Activated naive CD8-positive, alpha-beta T cell treated with anti-CD3 and anti-CD28 coated beads for 36 hours (primary cell): ENCODE data around the gene AMH. TPM values are rescaled to one million over a fixed set of nuclear protein-coding genes. Genes with fewer than 3 reads are reported as not detected.
"Not testable (repeated sequence)": the region's sequence is repeated elsewhere in the genome, so short reads cannot be mapped to it uniquely, and the experiment has no call there.

Source experiments
- DNase-seq: peaks from one replicate; pipeline ENCODE4 v3.0.0; 2021
- H3K27ac Mint-ChIP-seq: one replicate; pipeline ENCODE4 v1.8.0; 2022; ENCODE audit warnings: mild to moderate bottlenecking, moderate library complexity, mixed read lengths
- H3K27me3 Mint-ChIP-seq: one replicate; pipeline ENCODE4 v1.8.0; 2022; ENCODE audit warnings: mild to moderate bottlenecking, mixed read lengths
- H3K36me3 Mint-ChIP-seq: one replicate; pipeline ENCODE4 v1.8.0; 2021; ENCODE audit warnings: mild to moderate bottlenecking, mixed read lengths
- H3K4me1 Mint-ChIP-seq: one replicate; pipeline ENCODE4 v1.8.0; 2021; ENCODE audit warnings: mixed read lengths
- H3K4me3 Mint-ChIP-seq: one replicate; pipeline ENCODE4 v1.8.0; 2022; ENCODE audit warnings: mild to moderate bottlenecking, moderate library complexity, mixed read lengths
- H3K9me3 Mint-ChIP-seq: one replicate; pipeline ENCODE4 v1.8.0; 2022; ENCODE audit warnings: mixed read lengths
- total RNA-seq, 2 experiments: library from RNA; stranded (reverse); gene quantifications; one replicate each; pipeline ENCODE4 v1.2.3, GENCODE V29; 2021

Gene AMH
- total RNA-seq = 1 to 10 TPM; 7.4 to 10.0 TPM

GRCh38 chr19:2249010-2249866 is at the start of gene AMH:
Gene AMH, plus strand, starts transcription at chr19:2249323. Its CDS starts 10 bp downstream, at chr19:2249333.
- peaks cover 13% of the 10 kb centered on the region for H3K27me3 Mint-ChIP-seq
- H3K27ac Mint-ChIP-seq = no peak within 1 kb of the TSS
- H3K4me1 Mint-ChIP-seq = peaks cover 2% of the 10 kb centered on the region
- H3K9me3 Mint-ChIP-seq = no peaks in the 10 kb centered on the region
- H3K36me3 Mint-ChIP-seq = peaks cover 8% of the 10 kb centered on the region
- DNase-seq = no peak
- H3K4me3 Mint-ChIP-seq = no peak within 1 kb of the TSS

GRCh38 chr19:2199861-2200623 is 49.1 kb upstream of the AMH start:
- Mint-ChIP-seq H3K4me3 (no peak overlapping the region), H3K9me3 (no peaks in the 10 kb centered on the region), H3K27me3 (no peaks in the 10 kb centered on the region), H3K36me3 (peaks cover 5% of the 10 kb centered on the region), H3K4me1 (no peaks in the 10 kb centered on the region), H3K27ac (no peak overlapping the region)
- DNase-seq = no peak

- not testable (repeated sequence) for H3K36me3 Mint-ChIP-seq, H3K4me3 Mint-ChIP-seq, H3K27ac Mint-ChIP-seq, H3K4me1 Mint-ChIP-seq, H3K9me3 Mint-ChIP-seq, H3K27me3 Mint-ChIP-seq, DNase-seq
Observed at GRCh38 chr19:2200624-2201294, 48.4 kb upstream of the AMH start.

- Mint-ChIP-seq H3K4me3 (no peak overlapping the region), H3K9me3 (no peaks in the 10 kb centered on the region), H3K36me3 (peaks cover 6% of the 10 kb centered on the region), H3K27ac (peak overlapping the region; percentile 42), H3K27me3 (no peaks in the 10 kb centered on the region), H3K4me1 (no peaks in the 10 kb centered on the region)
- no peak for DNase-seq
Observed at GRCh38 chr19:2201473-2202148, 47.5 kb upstream of the AMH start.

- H3K4me3 Mint-ChIP-seq = no peak overlapping the region
- no peaks in the 10 kb centered on the region for H3K9me3 Mint-ChIP-seq
- H3K36me3 Mint-ChIP-seq = peaks cover 7% of the 10 kb centered on the region
- H3K27me3 Mint-ChIP-seq = no peaks in the 10 kb centered on the region
- H3K27ac Mint-ChIP-seq = no peak overlapping the region
- H3K4me1 Mint-ChIP-seq = no peaks in the 10 kb centered on the region
- no peak for DNase-seq
Observed at GRCh38 chr19:2202366-2202765, 46.8 kb upstream of the AMH start.

- no peaks in the 10 kb centered on the region for H3K9me3 Mint-ChIP-seq
- no peaks in the 10 kb centered on the region for H3K4me1 Mint-ChIP-seq
- peaks cover 9% of the 10 kb centered on the region for H3K36me3 Mint-ChIP-seq
- H3K27ac Mint-ChIP-seq = no peak overlapping the region
- DNase-seq = no peak
- no peaks in the 10 kb centered on the region for H3K27me3 Mint-ChIP-seq
- no peak overlapping the region for H3K4me3 Mint-ChIP-seq
Observed at GRCh38 chr19:2207008-2207407, 42.1 kb upstream of the AMH start.

- no peak overlapping the region for H3K4me3 Mint-ChIP-seq
- no peak for DNase-seq
- H3K27ac Mint-ChIP-seq = no peak overlapping the region
- peaks cover 10% of the 10 kb centered on the region for H3K36me3 Mint-ChIP-seq
- no peaks in the 10 kb centered on the region for H3K9me3 Mint-ChIP-seq
- no peaks in the 10 kb centered on the region for H3K27me3 Mint-ChIP-seq
- H3K4me1 Mint-ChIP-seq = no peaks in the 10 kb centered on the region
Observed at GRCh38 chr19:2207991-2208860, 40.9 kb upstream of the AMH start.

- no peak for DNase-seq
- Mint-ChIP-seq H3K9me3 (no peaks in the 10 kb centered on the region), H3K4me3 (no peak overlapping the region), H3K27ac (no peak overlapping the region), H3K4me1 (no peaks in the 10 kb centered on the region), H3K27me3 (no peaks in the 10 kb centered on the region), H3K36me3 (peaks cover 12% of the 10 kb centered on the region)
Observed at GRCh38 chr19:2208975-2209374, 40.1 kb upstream of the AMH start.

GRCh38 chr19:2209408-2209807 is 39.7 kb upstream of the AMH start:
- H3K36me3 Mint-ChIP-seq = peaks cover 10% of the 10 kb centered on the region
- H3K4me3 Mint-ChIP-seq = no peak overlapping the region
- no peaks in the 10 kb centered on the region for H3K4me1 Mint-ChIP-seq
- no peak overlapping the region for H3K27ac Mint-ChIP-seq
- H3K27me3 Mint-ChIP-seq = no peaks in the 10 kb centered on the region
- no peaks in the 10 kb centered on the region for H3K9me3 Mint-ChIP-seq
- no peak for DNase-seq

GRCh38 chr19:2210206-2210605 is 38.9 kb upstream of the AMH start:
- Mint-ChIP-seq H3K4me1 (peaks cover 5% of the 10 kb centered on the region), H3K27me3 (no peaks in the 10 kb centered on the region), H3K4me3 (no peak overlapping the region), H3K9me3 (no peaks in the 10 kb centered on the region), H3K27ac (no peak overlapping the region), H3K36me3 (peaks cover 17% of the 10 kb centered on the region)
- DNase-seq = no peak

- peak overlapping the region; percentile 42 for H3K27ac Mint-ChIP-seq
- peaks cover 5% of the 10 kb centered on the region for H3K4me1 Mint-ChIP-seq
- no peak overlapping the region for H3K4me3 Mint-ChIP-seq
- H3K36me3 Mint-ChIP-seq = peaks cover 17% of the 10 kb centered on the region
- H3K9me3 Mint-ChIP-seq = no peaks in the 10 kb centered on the region
- H3K27me3 Mint-ChIP-seq = no peaks in the 10 kb centered on the region
- no peak for DNase-seq
Observed at GRCh38 chr19:2210987-2211740, 38.0 kb upstream of the AMH start.

- Mint-ChIP-seq H3K4me3 (peak overlapping the region; percentile 8), H3K9me3 (no peaks in the 10 kb centered on the region), H3K4me1 (peaks cover 5% of the 10 kb centered on the region), H3K27ac (no peak overlapping the region), H3K27me3 (no peaks in the 10 kb centered on the region), H3K36me3 (peaks cover 14% of the 10 kb centered on the region)
- no peak for DNase-seq
Observed at GRCh38 chr19:2212861-2213711, 36.0 kb upstream of the AMH start.

GRCh38 chr19:2213799-2214198 is 35.3 kb upstream of the AMH start:
- Mint-ChIP-seq H3K4me1 (peaks cover 5% of the 10 kb centered on the region), H3K27me3 (no peaks in the 10 kb centered on the region)

More at GRCh38 chr19:2213799-2214198, 35.3 kb upstream of the AMH start:
- no peak for DNase-seq
- no peaks in the 10 kb centered on the region for H3K9me3 Mint-ChIP-seq
- H3K4me3 Mint-ChIP-seq = no peak overlapping the region
- no peak overlapping the region for H3K27ac Mint-ChIP-seq
- H3K36me3 Mint-ChIP-seq = peaks cover 14% of the 10 kb centered on the region
